Body of pancreas (tissue), 4 donors: ENCODE measurements around the gene MRPL9. TPM values are rescaled to one million over a fixed set of nuclear protein-coding genes. Genes with fewer than 3 reads are reported as not detected.

Source experiments
- ATAC-seq: fragments of 150-250 bp; one replicate; pipeline ENCODE4 v1.9.1; 2016
- DNase-seq, 4 donors: peaks; one replicate each; pipeline ENCODE4 v3.0.0-alpha.2; 2019
- H3K27ac ChIP-seq, 4 donors: fragments of 200-600 bp; sonication (generic); 1 replicate in 3 of 4; 2 replicates in 1 of 4; pipeline versions ENCODE4 v1.5.1 to v1.6.1; 2016 to 2019; ENCODE audit warnings: mild to moderate bottlenecking in 1 of 4, mixed read lengths in 1 of 4, moderate library complexity in 1 of 4
- H3K27me3 ChIP-seq, 2 donors: fragments of 200-600 bp; sonication (generic); one replicate each; pipeline ENCODE4 v1.6.0; 2016; ENCODE audit warnings: mild to moderate bottlenecking in 1 of 2
- H3K36me3 ChIP-seq, 2 donors: fragments of 200-600 bp; sonication (generic); replicated peaks in 1 of 2; 2 replicates each; pipeline ENCODE4 v1.5.1; 2016; ENCODE audit warnings: low read depth in 2 of 2; ENCODE audit not compliant: insufficient read depth in 1 of 2
- H3K4me1 ChIP-seq: fragments of 200-600 bp; sonication (generic); one replicate; pipeline ENCODE4 v1.6.0; 2016
- H3K4me3 ChIP-seq, 2 donors: fragments of 200-600 bp; sonication (generic); 1 replicate in 1 of 2; 2 replicates in 1 of 2; pipeline ENCODE4 v1.5.1; 2016 to 2019
- H3K9me3 ChIP-seq, 3 donors: fragments of 200-600 bp; sonication (generic); 1 replicate in 2 of 3; 2 replicates in 1 of 3; pipeline ENCODE4 v1.5.1; 2016
- CTCF ChIP-seq, 7 experiments: fragments of 450-650 bp in 4 of 7; fragments of 200-600 bp in 3 of 7; sonication (generic) in 3 of 7; IDR thresholded peaks; one replicate each; pipeline ENCODE4 v1.5.1; 2016 to 2019; ENCODE audit warnings: antibody characterized with exemption in 7 of 7
- POLR2A ChIP-seq, 3 donors: fragments of 450-650 bp; IDR thresholded peaks; one replicate each; pipeline ENCODE4 v1.6.1; 2016; ENCODE audit warnings: antibody characterized with exemption in 3 of 3, mild to moderate bottlenecking in 2 of 3
- WGBS, 2 donors: methylation state at CpG; one replicate each; pipeline ENCODE4 v1.1.5; 2017; 5-methylcytosine and 5-hydroxymethylcytosine counted together
- intact Hi-C: fragments of 100-400 bp; cut with DNase I; formaldehyde crosslinking; loops from one replicate; pipeline ENCODE4 v1.15.1; 2023
- total RNA-seq, 2 donors: library from RNA; depleted of rRNA; stranded (reverse); fragments of >200 nt; gene quantifications; one replicate each; pipeline ENCODE4 v1.1.0, GENCODE V29; 2016

MRPL9 gene
- total RNA-seq, 2 donors from 2014 or later, result 24.6 to 40.2 TPM

GRCh38 chr1:151803915-151804314, 40.6 kb upstream of the MRPL9 start:
- no peaks in the 10 kb centered on the region for H3K4me1 ChIP-seq
- H3K27ac ChIP-seq, result no peak overlapping the region
- peaks cover 0 to 4% of the 10 kb centered on the region in 2 donors for H3K36me3 ChIP-seq
- H3K9me3 ChIP-seq, result no peaks in the 10 kb centered on the region
- no peak overlapping the region for H3K4me3 ChIP-seq
- 89 to 100% methylated on average over 3 of the region's 3 CpGs for WGBS, 2 donors
- no peak for ATAC-seq
- intact Hi-C loops, result loop anchor here (2.0 kb wide), 1 partner anchor 21 kb away; no protein-coding TSS in a partner anchor
- no peak for TF ChIP-seq POLR2A (IDR thresholded peaks at IDR 0.05)
- no peak for TF ChIP-seq CTCF (IDR thresholded peaks at IDR 0.05)
- no peak for DNase-seq
- H3K27me3 ChIP-seq, result no peaks in the 10 kb centered on the region

GRCh38 chr1:151803164-151803563, 39.9 kb upstream of the MRPL9 start:
- ATAC-seq (no peak), DNase-seq (no peak)
- Histone ChIP-seq H3K36me3 (peaks cover 0 to 4% of the 10 kb centered on the region in 2 donors), H3K27me3 (no peaks in the 10 kb centered on the region), H3K27ac (no peak overlapping the region), H3K4me3 (no peak overlapping the region), H3K9me3 (no peaks in the 10 kb centered on the region), H3K4me1 (no peaks in the 10 kb centered on the region)
- intact Hi-C loops, result no loop called here
- no peak for TF ChIP-seq CTCF (IDR thresholded peaks at IDR 0.05)

- H3K36me3 ChIP-seq, result peaks cover 0 to 3% of the 10 kb centered on the region in 2 donors
- H3K27me3 ChIP-seq, result no peaks in the 10 kb centered on the region
- DNase-seq, result no peak
- no peaks in the 10 kb centered on the region for H3K4me1 ChIP-seq
- TF ChIP-seq POLR2A (IDR thresholded peaks at IDR 0.05), result no peak
- TF ChIP-seq CTCF (IDR thresholded peaks at IDR 0.05), result no peak
- no peaks in the 10 kb centered on the region for H3K9me3 ChIP-seq
- no peak overlapping the region for H3K4me3 ChIP-seq
- 90 to 96% methylated on average over 4 to 5 of the region's 5 CpGs for WGBS, 2 donors
- intact Hi-C loops, result no loop called here
- H3K27ac ChIP-seq, result no peak overlapping the region
- no peak for ATAC-seq
Observed at GRCh38 chr1:151802372-151802771, 39.1 kb upstream of the MRPL9 start.

DNA sequence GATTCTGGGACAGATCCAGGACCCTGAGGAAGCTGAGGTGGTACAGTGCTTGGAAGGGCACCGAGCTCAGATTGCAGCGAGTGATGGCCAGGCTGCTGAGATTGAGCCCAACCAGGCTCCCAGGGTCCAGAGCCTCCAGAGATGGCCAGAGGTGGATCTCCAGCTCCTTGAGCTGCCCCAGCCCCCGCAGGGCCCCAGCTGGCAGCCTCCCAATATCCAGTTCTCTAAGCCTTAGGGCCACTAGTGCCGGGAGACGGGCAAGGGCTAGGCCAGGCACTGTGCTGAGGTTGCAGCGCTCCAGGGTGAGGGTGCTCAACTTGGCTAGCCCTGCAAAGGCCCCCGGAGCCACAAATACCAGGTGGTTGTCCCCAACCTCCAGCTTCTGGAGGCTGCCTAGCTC, 38.5 kb upstream of the MRPL9 start:
- ATAC-seq (no peak), DNase-seq (no peak)
- Histone ChIP-seq H3K27me3 (no peaks in the 10 kb centered on the region), H3K27ac (no peak overlapping the region), H3K9me3 (no peaks in the 10 kb centered on the region), H3K4me1 (no peaks in the 10 kb centered on the region), H3K36me3 (no peaks in the 10 kb centered on the region), H3K4me3 (no peak overlapping the region)
- no peak for TF ChIP-seq CTCF (IDR thresholded peaks at IDR 0.05)
- TF ChIP-seq POLR2A (IDR thresholded peaks at IDR 0.05), result no peak
- intact Hi-C loops, result no loop called here
- 88 to 90% methylated on average over 2 to 7 of the region's 7 CpGs for WGBS, 2 donors

DNA sequence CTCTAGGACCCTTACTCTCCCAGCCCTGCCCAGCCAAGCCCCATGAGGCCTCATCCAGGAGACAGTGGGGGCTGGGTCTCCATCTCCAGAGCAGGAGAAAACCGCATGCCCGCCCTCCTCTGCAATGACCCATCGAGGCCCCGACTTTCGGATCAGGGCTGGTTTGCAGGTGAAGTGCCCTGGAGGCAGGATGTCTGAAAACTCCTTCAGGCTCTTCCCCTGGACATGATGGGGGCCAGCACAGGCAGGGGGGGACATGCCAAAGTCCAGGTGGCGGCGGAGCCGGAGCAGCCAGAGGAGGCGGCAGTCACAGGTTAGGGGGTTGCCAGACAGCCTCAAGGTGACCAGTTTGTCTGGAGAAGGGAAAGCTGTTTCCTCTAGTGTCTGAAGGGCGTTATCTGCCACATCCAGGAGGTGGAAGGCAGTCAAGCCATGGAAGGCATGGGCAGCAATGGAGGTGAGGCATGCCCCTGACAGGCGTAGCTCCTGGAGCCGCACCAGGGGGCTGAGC, 38.1 kb upstream of the MRPL9 start:
- Histone ChIP-seq H3K27me3 (no peaks in the 10 kb centered on the region), H3K4me1 (no peaks in the 10 kb centered on the region), H3K4me3 (no peak overlapping the region), H3K27ac (no peak overlapping the region), H3K9me3 (no peaks in the 10 kb centered on the region), H3K36me3 (no peaks in the 10 kb centered on the region)
- intact Hi-C loops, result no loop called here
- DNase-seq, result no peak
- 91 to 93% methylated on average over 5 to 12 of the region's 12 CpGs for WGBS, 2 donors
- ATAC-seq, result no peak
- TF ChIP-seq POLR2A (IDR thresholded peaks at IDR 0.05) (no peak), CTCF (IDR thresholded peaks at IDR 0.05) (no peak)
